ENCODE measurements around the gene PRSS58.

PRSS58 gene, protein sequence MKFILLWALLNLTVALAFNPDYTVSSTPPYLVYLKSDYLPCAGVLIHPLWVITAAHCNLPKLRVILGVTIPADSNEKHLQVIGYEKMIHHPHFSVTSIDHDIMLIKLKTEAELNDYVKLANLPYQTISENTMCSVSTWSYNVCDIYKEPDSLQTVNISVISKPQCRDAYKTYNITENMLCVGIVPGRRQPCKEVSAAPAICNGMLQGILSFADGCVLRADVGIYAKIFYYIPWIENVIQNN

DNA sequence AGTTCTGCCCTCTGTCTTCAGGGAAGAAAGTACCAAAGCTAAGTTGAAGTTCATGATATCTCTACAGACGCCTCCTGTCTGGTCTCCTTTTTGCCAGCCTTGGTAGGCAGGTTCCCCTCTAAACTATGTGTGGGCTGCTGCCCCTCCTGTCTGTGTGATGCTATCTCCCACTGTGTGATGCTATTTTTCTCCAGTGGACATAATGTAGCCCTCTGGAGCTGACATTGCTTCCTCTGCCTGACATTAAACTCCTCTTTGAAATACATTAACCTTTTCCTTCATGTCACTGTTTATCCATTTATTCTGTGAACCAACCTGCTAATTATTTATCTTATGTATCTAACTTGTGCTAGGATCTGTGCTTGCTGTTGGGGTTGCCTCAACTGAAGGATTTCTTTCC is at the start of gene PRSS58:
PRSS58 (minus strand) TSS at position 101 of the 400 bp plus-strand sequence. CDS start 351 bp downstream, outside the sequence.
- no peak for ATAC-seq
- Mint-ChIP-seq H3K9me3 (no peaks in the 10 kb centered on the region), H3K36me3 (ENCODE audit: low read depth) (no peaks in the 10 kb centered on the region), H3K27me3 (peaks cover 2% of the 10 kb centered on the region), H3K4me1 (no peaks in the 10 kb centered on the region), H3K4me3 (no peak within 1 kb of the TSS), H3K27ac (no peak within 1 kb of the TSS)
- no peak for DNase-seq

- no peaks in the 10 kb centered on the region for H3K36me3 Mint-ChIP-seq (ENCODE audit: low read depth)
- peaks cover 3% of the 10 kb centered on the region for H3K4me1 Mint-ChIP-seq
- H3K4me3 Mint-ChIP-seq = no peak overlapping the region
- H3K27me3 Mint-ChIP-seq = peaks cover 15% of the 10 kb centered on the region
- ATAC-seq = no peak
- H3K9me3 Mint-ChIP-seq = no peaks in the 10 kb centered on the region
- no peak overlapping the region for H3K27ac Mint-ChIP-seq
- DNase-seq = no peak
These were observed 49.5 kb upstream of the PRSS58 start for GRCh38 chr7:142307246-142307900.

DNA sequence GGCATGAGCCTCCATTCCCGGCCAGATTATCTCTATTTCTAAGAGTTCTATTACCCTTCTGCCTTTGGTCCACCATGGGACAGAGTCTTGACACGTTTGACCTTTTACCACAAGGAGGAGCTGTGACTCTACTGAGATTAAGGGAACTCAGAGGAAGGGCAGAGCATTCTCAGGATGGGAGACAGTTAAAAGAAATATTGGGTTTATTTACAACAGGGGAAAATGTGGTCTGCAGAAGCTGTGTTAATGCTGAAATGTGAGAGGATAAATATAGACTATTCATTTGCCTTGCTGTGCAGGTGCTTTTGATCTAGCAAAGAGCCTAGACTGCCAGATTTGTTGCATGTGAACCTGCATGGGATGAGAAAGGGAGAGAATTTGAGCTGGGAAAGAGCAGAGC is 45.8 kb upstream of the PRSS58 start:
- no peak overlapping the region for H3K4me3 Mint-ChIP-seq
- peaks cover 12% of the 10 kb centered on the region for H3K4me1 Mint-ChIP-seq
- H3K9me3 Mint-ChIP-seq = no peaks in the 10 kb centered on the region
- DNase-seq (no peak), ATAC-seq (peak; percentile 50)
- H3K27me3 Mint-ChIP-seq = peaks cover 16% of the 10 kb centered on the region
- H3K27ac Mint-ChIP-seq = peak overlapping the region; percentile 44
- H3K36me3 Mint-ChIP-seq (ENCODE audit: low read depth) = no peaks in the 10 kb centered on the region

GRCh38 chr7:142301923-142302550 is 44.2 kb upstream of the PRSS58 start:
- H3K9me3 Mint-ChIP-seq = no peaks in the 10 kb centered on the region
- no peak for ATAC-seq
- H3K4me3 Mint-ChIP-seq = no peak overlapping the region
- H3K4me1 Mint-ChIP-seq = peaks cover 12% of the 10 kb centered on the region
- peaks cover 17% of the 10 kb centered on the region for H3K27me3 Mint-ChIP-seq
- H3K27ac Mint-ChIP-seq = no peak overlapping the region
- no peak for DNase-seq
- H3K36me3 Mint-ChIP-seq (ENCODE audit: low read depth) = no peaks in the 10 kb centered on the region

DNA sequence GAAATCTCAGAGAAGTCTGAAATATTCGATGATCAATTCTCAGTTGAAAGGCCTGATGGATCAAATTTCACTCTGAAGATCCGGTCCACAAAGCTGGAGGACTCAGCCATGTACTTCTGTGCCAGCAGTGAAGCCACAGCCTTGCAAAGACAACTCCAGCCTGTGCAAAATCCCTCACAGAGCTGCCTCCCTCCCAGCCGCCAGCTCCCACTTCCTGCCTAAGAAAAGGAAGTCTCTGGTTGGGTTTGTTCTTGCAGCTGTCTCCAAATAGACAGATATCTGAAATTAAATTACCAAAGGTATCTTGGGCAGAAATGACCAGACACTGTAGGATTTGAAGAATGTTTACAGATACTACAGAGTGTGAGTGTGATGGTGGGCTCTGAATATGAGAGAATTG is 43.4 kb upstream of the PRSS58 start:
- DNase-seq = no peak
- H3K9me3 Mint-ChIP-seq = no peaks in the 10 kb centered on the region
- H3K27me3 Mint-ChIP-seq = peaks cover 16% of the 10 kb centered on the region
- H3K27ac Mint-ChIP-seq = no peak overlapping the region
- H3K4me3 Mint-ChIP-seq = peak overlapping the region; percentile 30
- H3K36me3 Mint-ChIP-seq (ENCODE audit: low read depth) = no peaks in the 10 kb centered on the region
- peaks cover 12% of the 10 kb centered on the region for H3K4me1 Mint-ChIP-seq
- no peak for ATAC-seq

DNA sequence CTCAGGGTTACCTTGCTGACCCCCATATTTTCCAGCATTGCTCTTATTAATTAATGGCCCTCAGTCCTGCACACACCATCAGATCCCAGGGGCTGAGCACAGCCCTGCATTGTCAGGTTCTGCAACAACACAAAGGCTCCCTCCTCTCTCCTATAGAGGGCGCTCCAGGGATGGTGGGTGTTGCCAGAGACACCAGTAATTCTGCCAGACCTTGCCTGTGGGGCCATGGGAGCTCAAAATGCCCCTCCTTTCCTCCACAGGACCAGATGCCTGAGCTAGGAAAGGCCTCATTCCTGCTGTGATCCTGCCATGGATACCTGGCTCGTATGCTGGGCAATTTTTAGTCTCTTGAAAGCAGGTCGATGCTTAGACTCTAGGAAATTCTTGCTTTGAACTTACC is 42.8 kb upstream of the PRSS58 start:
- Mint-ChIP-seq H3K4me1 (peaks cover 12% of the 10 kb centered on the region), H3K4me3 (peak overlapping the region; percentile 30), H3K27me3 (peaks cover 16% of the 10 kb centered on the region), H3K36me3 (ENCODE audit: low read depth) (no peaks in the 10 kb centered on the region), H3K9me3 (no peaks in the 10 kb centered on the region), H3K27ac (no peak overlapping the region)
- peak; percentile 42 for ATAC-seq
- peak; percentile 27 for DNase-seq

DNA sequence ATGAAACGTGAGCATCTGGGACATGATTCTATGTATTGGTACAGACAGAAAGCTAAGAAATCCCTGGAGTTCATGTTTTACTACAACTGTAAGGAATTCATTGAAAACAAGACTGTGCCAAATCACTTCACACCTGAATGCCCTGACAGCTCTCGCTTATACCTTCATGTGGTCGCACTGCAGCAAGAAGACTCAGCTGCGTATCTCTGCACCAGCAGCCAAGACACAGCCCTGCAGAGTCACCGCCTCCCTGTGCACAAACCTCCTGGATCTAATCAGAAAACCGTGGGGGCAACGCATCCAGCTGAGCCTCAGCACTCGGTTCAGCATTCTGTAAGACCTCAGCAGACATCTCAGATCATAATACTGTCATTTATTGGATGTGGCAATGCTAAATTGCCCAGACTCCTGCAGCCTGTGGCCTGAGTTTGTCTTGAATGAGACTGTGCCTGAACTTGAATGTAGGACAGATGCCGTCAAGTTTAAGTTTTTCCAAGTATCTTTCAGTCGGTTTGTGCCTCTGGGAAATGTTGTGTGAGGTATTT is 41.5 kb upstream of the PRSS58 start:
- no peak overlapping the region for H3K27ac Mint-ChIP-seq
- H3K27me3 Mint-ChIP-seq = peaks cover 16% of the 10 kb centered on the region
- no peak overlapping the region for H3K4me3 Mint-ChIP-seq
- no peaks in the 10 kb centered on the region for H3K9me3 Mint-ChIP-seq
- H3K4me1 Mint-ChIP-seq = peaks cover 12% of the 10 kb centered on the region
- DNase-seq (no peak), ATAC-seq (no peak)
- H3K36me3 Mint-ChIP-seq (ENCODE audit: low read depth) = no peaks in the 10 kb centered on the region

DNA sequence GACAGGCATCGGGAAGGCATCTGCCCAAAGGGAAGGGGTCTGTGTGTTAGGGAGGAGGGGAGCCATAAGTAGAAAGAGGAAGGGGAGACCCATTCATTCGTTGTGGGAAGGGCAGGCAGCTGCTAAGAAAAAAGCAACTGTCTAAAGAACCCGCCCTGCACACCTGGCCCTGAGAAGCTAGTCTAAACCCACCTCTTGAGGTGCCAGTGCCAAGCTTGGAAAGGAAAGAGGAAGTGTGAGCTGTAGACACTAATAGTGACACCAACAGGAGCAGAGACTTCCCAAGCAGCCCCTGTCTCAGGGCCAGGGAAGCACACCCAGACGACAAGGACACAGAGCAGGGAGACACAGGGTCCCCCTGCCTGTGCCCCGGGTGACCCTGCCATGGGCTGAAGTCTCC is 40.8 kb upstream of the PRSS58 start:
- Mint-ChIP-seq H3K9me3 (no peaks in the 10 kb centered on the region), H3K4me3 (no peak overlapping the region), H3K36me3 (ENCODE audit: low read depth) (no peaks in the 10 kb centered on the region), H3K27me3 (peaks cover 17% of the 10 kb centered on the region), H3K4me1 (peaks cover 10% of the 10 kb centered on the region), H3K27ac (no peak overlapping the region)
- ATAC-seq = peak; percentile 15
- no peak for DNase-seq

- DNase-seq = no peak
- Mint-ChIP-seq H3K9me3 (no peaks in the 10 kb centered on the region), H3K4me3 (no peak overlapping the region), H3K27me3 (peaks cover 15% of the 10 kb centered on the region), H3K27ac (no peak overlapping the region), H3K36me3 (ENCODE audit: low read depth) (no peaks in the 10 kb centered on the region), H3K4me1 (peaks cover 9% of the 10 kb centered on the region)
- ATAC-seq = no peak
These were observed 40.2 kb upstream of the PRSS58 start for GRCh38 chr7:142298009-142298408.

DNA sequence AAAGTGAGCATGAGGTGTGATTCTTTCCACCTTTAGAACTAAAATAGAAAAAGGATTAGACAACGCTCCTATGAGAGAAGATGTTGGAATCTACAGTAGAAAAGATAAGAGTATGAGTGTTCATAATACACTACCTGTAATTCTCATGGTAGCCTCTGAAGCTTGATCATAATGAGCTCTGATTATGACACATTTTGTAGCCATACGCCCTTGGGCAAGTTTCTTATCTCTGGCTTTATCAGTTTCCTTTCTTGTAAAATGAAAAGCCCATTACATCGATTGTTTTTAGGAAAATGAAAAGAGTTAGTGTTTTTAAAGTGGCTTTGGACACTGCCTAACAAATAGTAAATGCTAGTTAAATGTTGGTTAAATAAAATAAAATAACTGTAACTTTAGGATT is 22.4 kb upstream of the PRSS58 start:
- ATAC-seq = no peak
- Mint-ChIP-seq H3K9me3 (peaks cover 13% of the 10 kb centered on the region), H3K27me3 (peaks cover 11% of the 10 kb centered on the region), H3K36me3 (ENCODE audit: low read depth) (no peaks in the 10 kb centered on the region), H3K27ac (no peak overlapping the region), H3K4me1 (peaks cover 5% of the 10 kb centered on the region), H3K4me3 (no peak overlapping the region)
- DNase-seq = no peak

- ATAC-seq = no peak
- Mint-ChIP-seq H3K4me1 (peaks cover 5% of the 10 kb centered on the region), H3K4me3 (no peak overlapping the region), H3K27ac (no peak overlapping the region), H3K27me3 (peaks cover 11% of the 10 kb centered on the region), H3K36me3 (ENCODE audit: low read depth) (no peaks in the 10 kb centered on the region), H3K9me3 (peaks cover 20% of the 10 kb centered on the region)
- DNase-seq = no peak
These were observed 21.7 kb upstream of the PRSS58 start for GRCh38 chr7:142279601-142280000.

GRCh38 chr7:142275028-142275427 is 17.2 kb upstream of the PRSS58 start:
- Mint-ChIP-seq H3K27ac (no peak overlapping the region), H3K4me1 (no peaks in the 10 kb centered on the region), H3K9me3 (peaks cover 20% of the 10 kb centered on the region), H3K36me3 (ENCODE audit: low read depth) (no peaks in the 10 kb centered on the region), H3K4me3 (no peak overlapping the region), H3K27me3 (peaks cover 7% of the 10 kb centered on the region)
- DNase-seq (no peak), ATAC-seq (no peak)

- Mint-ChIP-seq H3K27ac (no peak overlapping the region), H3K4me3 (no peak overlapping the region), H3K4me1 (no peaks in the 10 kb centered on the region), H3K36me3 (ENCODE audit: low read depth) (no peaks in the 10 kb centered on the region), H3K9me3 (peaks cover 15% of the 10 kb centered on the region), H3K27me3 (peaks cover 5% of the 10 kb centered on the region)
- no peak for DNase-seq
- no peak for ATAC-seq
These were observed 15.0 kb upstream of the PRSS58 start for GRCh38 chr7:142272841-142273240.

DNA sequence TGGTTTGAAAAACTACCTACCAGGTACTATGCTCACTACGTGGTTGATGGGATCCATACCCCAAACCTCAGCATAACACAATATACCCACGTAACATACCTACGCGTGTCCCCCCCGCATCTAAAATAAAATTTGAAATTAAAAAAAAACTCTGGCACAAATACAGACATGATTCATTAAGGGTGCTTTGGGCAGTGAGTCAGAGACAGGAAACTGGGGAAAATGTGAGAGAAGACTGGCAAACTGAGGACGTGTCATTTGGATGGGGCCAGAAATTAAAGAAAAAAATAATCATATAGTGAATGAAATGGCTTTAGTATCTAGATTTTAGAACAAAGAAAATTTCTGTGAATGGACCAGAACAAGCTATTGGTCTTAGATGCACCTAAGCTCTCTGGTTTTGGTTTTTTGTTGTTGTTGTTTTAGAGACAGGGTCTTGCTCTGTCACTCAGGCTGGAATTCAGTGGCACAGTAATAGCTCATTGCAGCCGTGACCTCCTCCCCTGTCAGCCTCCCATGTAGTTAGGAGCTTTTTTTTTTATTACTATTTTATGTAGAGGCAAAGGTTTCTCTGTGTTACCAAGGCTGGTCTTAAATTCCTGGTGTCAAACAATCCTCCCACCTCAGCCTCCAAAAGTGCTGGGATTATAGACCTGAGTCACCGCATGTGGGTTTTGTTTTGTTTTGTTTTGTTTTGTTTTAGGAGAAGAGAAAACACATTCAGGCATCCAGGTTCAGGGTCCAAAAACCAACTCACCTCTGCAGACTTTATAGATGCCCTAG is 5.9 kb upstream of the PRSS58 start:
- H3K9me3 Mint-ChIP-seq = no peaks in the 10 kb centered on the region
- no peak overlapping the region for H3K27ac Mint-ChIP-seq
- no peaks in the 10 kb centered on the region for H3K4me1 Mint-ChIP-seq
- ATAC-seq = peak; percentile 28
- no peaks in the 10 kb centered on the region for H3K36me3 Mint-ChIP-seq (ENCODE audit: low read depth)
- H3K27me3 Mint-ChIP-seq = peaks cover 6% of the 10 kb centered on the region
- DNase-seq = no peak
- no peak overlapping the region for H3K4me3 Mint-ChIP-seq

All from activated naive CD8-positive, alpha-beta T cell treated with anti-CD3 and anti-CD28 coated beads, Interleukin-2, amount 50 U/mL, for 24 hours (primary cell).